ENCODE measurements around the gene DMXL2.

Gene DMXL2

DNA sequence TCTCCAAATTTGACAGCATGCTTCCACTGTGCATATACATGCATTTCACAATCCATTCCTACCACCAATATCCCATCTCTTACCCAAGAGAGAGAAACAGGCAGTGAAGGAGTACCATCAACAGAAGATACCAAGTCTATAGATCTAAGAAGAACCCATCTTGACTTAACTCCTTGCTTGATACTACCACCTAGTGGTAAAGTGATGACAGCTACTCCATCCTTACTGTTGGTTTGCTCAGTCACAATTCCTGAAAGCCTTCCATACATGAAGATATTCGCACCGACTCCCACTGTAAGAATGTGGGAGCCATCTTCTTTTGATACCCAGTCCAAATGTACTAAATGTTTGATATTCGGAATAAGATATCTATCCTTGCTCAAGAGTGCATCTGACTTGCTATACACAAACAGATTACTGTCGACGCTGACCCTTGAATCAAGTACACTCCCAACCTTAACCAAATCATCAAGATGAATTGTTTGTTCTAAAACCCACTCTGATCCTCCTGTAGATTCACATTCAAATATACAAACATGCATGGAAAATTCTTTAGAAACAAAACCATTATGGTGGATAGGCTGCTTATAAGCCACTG is 123.1 kb downstream of the DMXL2 start:
- TF ChIP-seq, protein P1, sequence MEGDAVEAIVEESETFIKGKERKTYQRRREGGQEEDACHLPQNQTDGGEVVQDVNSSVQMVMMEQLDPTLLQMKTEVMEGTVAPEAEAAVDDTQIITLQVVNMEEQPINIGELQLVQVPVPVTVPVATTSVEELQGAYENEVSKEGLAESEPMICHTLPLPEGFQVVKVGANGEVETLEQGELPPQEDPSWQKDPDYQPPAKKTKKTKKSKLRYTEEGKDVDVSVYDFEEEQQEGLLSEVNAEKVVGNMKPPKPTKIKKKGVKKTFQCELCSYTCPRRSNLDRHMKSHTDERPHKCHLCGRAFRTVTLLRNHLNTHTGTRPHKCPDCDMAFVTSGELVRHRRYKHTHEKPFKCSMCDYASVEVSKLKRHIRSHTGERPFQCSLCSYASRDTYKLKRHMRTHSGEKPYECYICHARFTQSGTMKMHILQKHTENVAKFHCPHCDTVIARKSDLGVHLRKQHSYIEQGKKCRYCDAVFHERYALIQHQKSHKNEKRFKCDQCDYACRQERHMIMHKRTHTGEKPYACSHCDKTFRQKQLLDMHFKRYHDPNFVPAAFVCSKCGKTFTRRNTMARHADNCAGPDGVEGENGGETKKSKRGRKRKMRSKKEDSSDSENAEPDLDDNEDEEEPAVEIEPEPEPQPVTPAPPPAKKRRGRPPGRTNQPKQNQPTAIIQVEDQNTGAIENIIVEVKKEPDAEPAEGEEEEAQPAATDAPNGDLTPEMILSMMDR (IDR thresholded peaks at IDR 0.05), result peak; percentile 76

DNA sequence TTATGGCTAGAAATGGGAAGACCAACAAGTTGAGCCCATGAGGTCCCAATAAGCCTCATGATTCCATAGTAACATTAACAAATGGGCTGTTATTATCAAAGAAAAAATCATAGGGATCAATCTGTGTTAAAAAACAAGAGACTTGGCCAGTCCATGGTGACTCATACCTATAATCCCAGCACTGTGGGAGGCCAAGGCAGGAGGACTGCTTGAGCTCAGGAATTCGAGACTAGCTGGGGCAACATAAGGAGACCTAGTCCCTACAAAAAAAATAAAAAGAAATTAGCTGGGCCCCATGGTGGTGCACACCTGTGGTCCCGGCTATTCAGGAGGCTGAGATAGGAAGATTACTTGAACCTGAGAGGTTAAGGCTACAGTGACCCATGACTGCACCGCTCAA is 124.8 kb downstream of the DMXL2 start:
- TF ChIP-seq, protein P1 (IDR thresholded peaks at IDR 0.05), result no peak

DNA sequence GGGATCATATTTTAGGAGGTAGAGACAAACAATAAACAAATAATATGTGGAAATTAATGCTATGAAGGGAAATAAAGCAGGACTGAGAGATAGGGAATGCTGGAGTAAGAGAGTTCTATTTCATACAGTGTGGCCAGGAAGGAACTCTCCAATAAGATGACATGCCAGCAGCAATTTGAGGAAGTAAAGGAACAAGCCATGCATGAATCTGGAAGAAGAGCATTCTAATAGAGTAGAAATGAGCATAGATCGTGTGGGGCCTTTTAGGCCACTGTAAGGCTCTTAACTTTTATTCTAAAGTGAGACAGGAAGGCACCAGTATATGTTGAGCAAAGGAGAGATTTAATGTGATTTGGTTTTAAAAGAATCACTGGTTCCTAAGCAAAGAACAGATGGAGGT is 126.3 kb downstream of the DMXL2 start:
- TF ChIP-seq, protein P1 (IDR thresholded peaks at IDR 0.05), result no peak

DNA sequence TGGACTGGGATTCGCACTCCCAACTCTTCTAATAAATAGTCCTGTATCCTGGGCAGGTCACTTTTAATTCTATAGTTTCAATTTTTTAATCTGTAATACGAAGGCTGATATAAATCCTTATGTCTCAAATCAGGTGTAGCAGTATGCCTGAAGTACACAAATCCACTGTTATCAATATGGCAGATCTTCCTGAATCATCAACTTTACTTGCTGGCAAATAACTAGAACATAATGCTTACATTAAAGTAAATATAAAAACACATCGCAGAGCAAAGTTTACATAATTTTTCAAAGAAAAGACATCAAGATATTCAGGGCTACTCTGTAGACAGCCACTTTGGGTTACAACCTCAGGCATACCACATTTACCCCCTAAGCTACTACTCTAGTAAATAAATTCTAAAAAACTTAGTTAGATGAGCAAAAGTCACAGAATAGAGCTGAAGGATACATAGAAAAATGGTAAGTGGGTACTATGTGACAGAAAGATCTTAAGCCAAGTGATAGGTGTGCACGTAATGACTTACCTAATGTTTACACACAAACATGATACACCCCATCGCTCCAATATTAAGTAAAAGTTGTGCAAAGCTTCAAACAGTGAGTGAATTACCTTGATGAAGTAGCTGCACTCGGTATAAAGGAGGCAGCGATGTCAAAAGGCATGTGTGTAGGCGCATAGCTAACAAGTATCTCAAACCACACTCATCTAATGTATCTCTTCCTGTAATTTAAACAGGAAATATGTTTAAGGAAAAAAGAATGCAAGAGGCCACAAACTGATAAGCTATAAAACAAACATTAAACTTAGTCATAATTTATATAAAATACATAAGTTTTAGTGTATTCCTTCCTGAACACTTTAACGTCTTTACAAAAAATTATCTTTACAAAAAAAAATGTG is 127.9 kb downstream of the DMXL2 start:
- TF ChIP-seq, protein P1 (IDR thresholded peaks at IDR 0.05), result no peak

DNA sequence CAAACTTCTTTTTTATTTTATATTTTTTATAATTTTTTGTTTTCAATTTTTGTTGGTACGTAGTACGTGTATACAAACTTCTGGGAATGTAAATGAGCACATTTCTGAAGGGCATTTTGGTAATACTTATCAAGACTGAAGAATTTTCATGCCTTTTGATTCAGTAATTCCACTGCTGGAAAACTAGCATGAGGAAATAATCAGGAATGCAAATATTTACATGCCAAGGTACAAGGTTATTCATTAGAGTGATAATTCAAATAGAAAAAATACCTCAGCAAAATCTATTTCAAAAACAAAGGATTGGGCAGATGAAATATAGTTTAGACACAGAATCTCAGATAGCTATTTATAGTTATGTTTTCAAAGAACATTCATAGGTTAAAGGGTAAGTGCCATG is 128.7 kb downstream of the DMXL2 start:
- TF ChIP-seq, protein P1 (IDR thresholded peaks at IDR 0.05), result no peak

DNA sequence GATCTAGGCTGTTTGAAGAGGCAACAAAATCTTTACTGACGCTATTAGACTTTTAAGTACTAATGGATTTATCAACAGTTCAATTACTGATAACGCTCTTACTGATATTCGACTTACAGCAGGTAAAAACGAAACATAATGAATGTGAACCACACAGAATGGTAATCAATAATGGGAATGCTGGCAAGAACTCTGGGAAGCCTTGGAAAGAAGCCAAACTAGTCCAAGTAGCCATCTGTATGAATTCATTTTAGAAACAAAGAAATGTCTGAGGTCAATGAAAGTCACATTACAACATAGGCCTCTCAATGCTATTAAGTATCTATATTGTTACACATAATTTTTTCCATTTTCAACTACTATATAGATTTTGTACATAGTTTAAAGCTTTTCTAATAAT is 130.0 kb downstream of the DMXL2 start:
- TF ChIP-seq, protein P1 (IDR thresholded peaks at IDR 0.05), result no peak

DNA sequence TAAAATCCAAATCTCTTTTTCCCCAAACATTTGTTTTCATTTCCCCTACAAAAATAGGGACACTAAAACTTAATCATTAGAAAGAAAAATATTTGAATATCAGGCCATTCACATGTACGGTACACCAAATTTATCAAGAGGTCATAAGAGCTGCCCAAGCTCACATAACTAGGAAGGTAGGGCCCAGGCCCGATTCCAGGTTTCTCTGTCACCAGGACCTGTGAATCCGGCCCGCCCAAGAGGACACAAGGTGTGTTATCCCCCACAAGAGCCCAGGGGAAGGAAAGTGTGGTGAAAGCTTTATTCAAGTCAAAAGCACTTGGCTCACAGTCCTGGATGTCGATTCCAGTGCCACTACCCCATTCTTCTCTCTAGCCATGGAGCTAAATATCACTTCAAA is 130.6 kb downstream of the DMXL2 start:
- TF ChIP-seq, protein P1 (IDR thresholded peaks at IDR 0.05), result no peak
